Glomerular endothelial cell (primary cell): ENCODE measurements around the gene PLXND1. TPM values are rescaled to one million over a fixed set of nuclear protein-coding genes. Genes with fewer than 3 reads are reported as not detected.

ENCODE experiments used
- DNase-seq: peaks from one replicate; pipeline ENCODE4 v3.0.0-alpha.2; 2011; ENCODE audit warnings: low read depth, low spot score; ENCODE audit errors: extremely low read depth
- total RNA-seq: library from RNA; depleted of rRNA; stranded (reverse); fragments of >200 nt; gene quantifications from 2 replicates; pipeline ENCODE4 v1.2.3, GENCODE V29; 2015

The PLXND1 gene
- total RNA-seq, 1 donor from 2014 or later = 1,717 TPM

GRCh38 chr3:129567939-129568338 is 38.5 kb downstream of the PLXND1 start:
- no peak for DNase-seq

- no peak for DNase-seq
Measured at GRCh38 chr3:129567176-129567705, 39.2 kb downstream of the PLXND1 start.

GRCh38 chr3:129565902-129566301 is 40.6 kb downstream of the PLXND1 start:
- no peak for DNase-seq

- DNase-seq = no peak
Measured at GRCh38 chr3:129564981-129565644, 41.4 kb downstream of the PLXND1 start.

GRCh38 chr3:129563850-129564535 is 42.5 kb downstream of the PLXND1 start:
- DNase-seq = no peak

- no peak for DNase-seq
Measured at GRCh38 chr3:129563332-129563731, 43.1 kb downstream of the PLXND1 start.

GRCh38 chr3:129562803-129563202 is 43.7 kb downstream of the PLXND1 start:
- DNase-seq = no peak

GRCh38 chr3:129561619-129562248 is 44.7 kb downstream of the PLXND1 start:
- DNase-seq = no peak

GRCh38 chr3:129560911-129561594 is 45.4 kb downstream of the PLXND1 start:
- DNase-seq = no peak

- DNase-seq = no peak
Measured at GRCh38 chr3:129560269-129560787, 46.1 kb downstream of the PLXND1 start.

- no peak for DNase-seq
Measured at GRCh38 chr3:129559565-129560079, 46.9 kb downstream of the PLXND1 start.

GRCh38 chr3:129558772-129559564 is 47.5 kb downstream of the PLXND1 start:
- DNase-seq = no peak

GRCh38 chr3:129558081-129558771 is 48.2 kb downstream of the PLXND1 start:
- no peak for DNase-seq

- no peak for DNase-seq
Measured at GRCh38 chr3:129557548-129557894, 49.0 kb downstream of the PLXND1 start.

GRCh38 chr3:129556890-129557547 is 49.5 kb downstream of the PLXND1 start:
- no peak for DNase-seq

GRCh38 chr3:129556358-129556695 is 50.1 kb downstream of the PLXND1 start:
- no peak for DNase-seq

GRCh38 chr3:129555616-129556357 is 50.7 kb downstream of the PLXND1 start:
- no peak for DNase-seq

- DNase-seq = no peak
Measured at GRCh38 chr3:129555153-129555550, 51.3 kb downstream of the PLXND1 start.
